HCT116 (cell line): ENCODE measurements around the gene MOCS2. TPM values are rescaled to one million over a fixed set of nuclear protein-coding genes. Genes with fewer than 3 reads are reported as not detected.

Source experiments
- ATAC-seq: fragments of 200-7000 bp; cut with Tn5 transposase; 2 replicates; pipeline ENCODE4 v1.9.1; 2020; ENCODE audit warnings: mild to moderate bottlenecking, moderate library complexity
- BruUV-seq: library from RNA; stranded (reverse); fragments of 400-500 nt; replicated peaks from 2 replicates; lab custom pipeline; 2021; lab: Mats Ljungman, UMichigan
- CTCF ChIA-PET: fragments of 300-600 bp; sonication (Branson Sonifier 250); formaldehyde crosslinking; loops from one replicate; lab custom pipeline; 2021; ENCODE audit warnings: antibody characterized with exemption; lab: Charles Lee
- POLR2A ChIA-PET: fragments of 300-600, 350-600 bp; sonication (Branson Sonifier 250); formaldehyde crosslinking; loops from one replicate; lab custom pipeline; 2021; ENCODE audit warnings: antibody characterized with exemption; lab: Charles Lee
- RAD21 ChIA-PET, 2 experiments: fragments of 300-600 bp; sonication (Branson Sonifier 250); formaldehyde crosslinking; loops; one replicate each; lab custom pipeline; 2023; ENCODE audit warnings: low total read pairs in 2 of 2; ENCODE audit not compliant: uncharacterized antibody in 2 of 2, unreplicated experiment in 2 of 2, low non-redundant PET in 1 of 2; lab: Charles Lee
- DNase-seq: peaks from one replicate; pipeline ENCODE4 v3.0.0-alpha.2; 2010; ENCODE audit warnings: low read depth, low spot score
- H2AFZ ChIP-seq: fragments of 200-600 bp; shearing (Covaris generic), sonication (generic); 2 replicates; pipeline ENCODE4 v1.6.1; 2017; ENCODE audit warnings: low read depth, mixed run types, mixed read lengths, antibody characterized with exemption, low read length; ENCODE audit not compliant: poor library complexity, severe bottlenecking
- H3K27ac ChIP-seq: 2 replicates; pipeline ENCODE4 v1.5.1; 2012; ENCODE audit warnings: low read depth, low read length
- H3K27me3 ChIP-seq: fragments of 200-600 bp; sonication (generic); 2 replicates; pipeline ENCODE4 v1.6.1; 2016; ENCODE audit warnings: mixed run types, low read length, mixed read lengths; ENCODE audit not compliant: insufficient read depth
- H3K36me3 ChIP-seq, 2 experiments: fragments of 200-500 bp in 1 of 2; fragments of 200-600 bp in 1 of 2; sonication (Bioruptor generic) in 1 of 2; sonication (generic) in 1 of 2; 2 replicates each; pipeline versions ENCODE4 v1.5.1 to v1.6.1; 2014 to 2016; ENCODE audit warnings: low read length in 2 of 2, inconsistent platforms in 1 of 2, mixed read lengths in 1 of 2, mixed run types in 1 of 2; ENCODE audit not compliant: insufficient read depth in 2 of 2, control insufficient read depth in 1 of 2
- H3K4me1 ChIP-seq, 2 experiments: fragments of 200-600 bp in 1 of 2; sonication (generic) in 1 of 2; 2 replicates each; pipeline versions ENCODE4 v1.5.1 to v1.6.1; 2012 to 2017; ENCODE audit warnings: low read length in 2 of 2, inconsistent platforms in 1 of 2, mild to moderate bottlenecking in 1 of 2, mixed read lengths in 1 of 2, mixed run types in 1 of 2, moderate library complexity in 1 of 2; ENCODE audit not compliant: insufficient read depth in 2 of 2, control insufficient read depth in 1 of 2
- H3K4me2 ChIP-seq: fragments of 200-600 bp; sonication (generic); 2 replicates; pipeline ENCODE4 v1.6.1; 2017; ENCODE audit warnings: mixed run types, low read length, mixed read lengths
- H3K4me3 ChIP-seq, 2 experiments: fragments of 200-600 bp in 1 of 2; sonication (generic) in 1 of 2; replicated peaks in 1 of 2; 2 replicates each; pipeline ENCODE4 v1.5.1; 2011 to 2016; ENCODE audit warnings: low read length in 2 of 2, control low read depth in 1 of 2, low read depth in 1 of 2, mild to moderate bottlenecking in 1 of 2, mixed read lengths in 1 of 2, mixed run types in 1 of 2
- H3K79me2 ChIP-seq: fragments of 200-600 bp; sonication (generic); 2 replicates; pipeline ENCODE4 v1.6.1; 2017; ENCODE audit warnings: mild to moderate bottlenecking, mixed run types, low read length, moderate library complexity, mixed read lengths; ENCODE audit not compliant: insufficient read depth
- H3K9ac ChIP-seq: fragments of 200-600 bp; sonication (generic); 2 replicates; pipeline ENCODE4 v1.6.1; 2016; ENCODE audit warnings: low read length, mixed read lengths
- H3K9me2 ChIP-seq: fragments of 200-600 bp; sonication (generic), shearing (Covaris generic); 2 replicates; pipeline ENCODE4 v1.6.1; 2017; ENCODE audit warnings: mixed run types, mild to moderate bottlenecking, moderate library complexity; ENCODE audit not compliant: insufficient read depth
- H3K9me3 ChIP-seq, 2 experiments: fragments of 200-500 bp in 1 of 2; fragments of 200-600 bp in 1 of 2; sonication (Bioruptor generic) in 1 of 2; sonication (generic) in 1 of 2; 2 replicates each; pipeline ENCODE4 v1.6.1; 2014 to 2017; ENCODE audit warnings: low read length in 2 of 2, mixed read lengths in 2 of 2, inconsistent platforms in 1 of 2, low read depth in 1 of 2, mild to moderate bottlenecking in 1 of 2, mixed run types in 1 of 2, moderate library complexity in 1 of 2; ENCODE audit not compliant: control insufficient read depth in 1 of 2, insufficient read depth in 1 of 2
- H4K20me1 ChIP-seq: fragments of 200-600 bp; sonication (generic), shearing (Covaris generic); 2 replicates; pipeline ENCODE4 v1.6.1; 2017; ENCODE audit warnings: mixed run types, mild to moderate bottlenecking, moderate library complexity; ENCODE audit not compliant: insufficient read depth
- CEBPB ChIP-seq: IDR thresholded peaks from 2 replicates; pipeline ENCODE4 v1.6.1; 2012; ENCODE audit warnings: low read depth
- EGR1 ChIP-seq: IDR thresholded peaks from 2 replicates; pipeline ENCODE4 v1.6.1; 2012; ENCODE audit warnings: low read depth
- EZH2 ChIP-seq: fragments of 200-600 bp; sonication (generic); IDR thresholded peaks from 2 replicates; pipeline ENCODE4 v1.6.1; 2017; ENCODE audit warnings: antibody characterized with exemption, mixed run types
- EZH2phosphoT487 ChIP-seq: fragments of 200-600 bp; IDR thresholded peaks from 2 replicates; pipeline ENCODE4 v1.6.1; 2018; ENCODE audit warnings: antibody characterized with exemption, borderline replicate concordance
- JUND ChIP-seq: IDR thresholded peaks from 2 replicates; pipeline ENCODE4 v1.6.1; 2012
- POLR2A ChIP-seq: IDR thresholded peaks from 2 replicates; pipeline ENCODE4 v1.7.0; 2011; ENCODE audit warnings: borderline replicate concordance; ENCODE audit not compliant: insufficient read depth, insufficient read length; ENCODE audit errors: extremely low read depth
- POLR2AphosphoS5 ChIP-seq: IDR thresholded peaks from 2 replicates; pipeline ENCODE4 v1.6.1; 2011; ENCODE audit warnings: mild to moderate bottlenecking, low read depth, low read length, moderate library complexity
- SIN3A ChIP-seq: IDR thresholded peaks from 2 replicates; pipeline ENCODE4 v1.6.1; 2012; ENCODE audit warnings: low read depth
- SRF ChIP-seq: IDR thresholded peaks from 2 replicates; pipeline ENCODE4 v1.6.1; 2012; ENCODE audit warnings: low read depth
- TCF7L2 ChIP-seq: IDR thresholded peaks from 2 replicates; pipeline ENCODE4 v1.7.0; 2011; ENCODE audit warnings: borderline replicate concordance, inconsistent platforms; ENCODE audit not compliant: insufficient read depth, insufficient read length; ENCODE audit errors: extremely low read depth
- YY1 ChIP-seq: IDR thresholded peaks from 2 replicates; pipeline ENCODE4 v1.6.1; 2011; ENCODE audit warnings: low read length, low read depth, moderate library complexity, mild to moderate bottlenecking; ENCODE audit not compliant: insufficient replicate concordance; ENCODE audit errors: extremely low read depth
- ZNF274 ChIP-seq: fragments of 200-500 bp; sonication (Bioruptor generic); IDR thresholded peaks from 2 replicates; pipeline ENCODE4 v1.6.1; 2014; ENCODE audit warnings: mild to moderate bottlenecking, low read depth, low read length, inconsistent platforms
- intact Hi-C: fragments of 100-400 bp; cut with micrococcal nuclease; formaldehyde crosslinking; loops from 2 replicates; pipeline ENCODE4 v1.10.0; 2022
- total RNA-seq: library from RNA; stranded (reverse); gene quantifications from one replicate; pipeline ENCODE4 v1.2.1, GENCODE V29; 2021; ENCODE audit not compliant: unreplicated experiment
- TF ChIP-seq, protein P1 (sequence below): IDR thresholded peaks from 2 replicates; pipeline ENCODE4 v1.6.1; 2012; ENCODE audit warnings: low read depth
- TF ChIP-seq, protein P2 (sequence below), 3 experiments: fragments of 200-600 bp in 1 of 3; sonication (generic) in 1 of 3; IDR thresholded peaks in 2 of 3; conservative IDR thresholded peaks in 1 of 3; 2 replicates each; pipeline ENCODE4 v1.5.1; 2012 to 2017; ENCODE audit warnings: low read depth in 2 of 3, low read length in 2 of 3, antibody characterized with exemption in 1 of 3, borderline replicate concordance in 1 of 3, control low read depth in 1 of 3, mild to moderate bottlenecking in 1 of 3, mixed read lengths in 1 of 3, mixed run types in 1 of 3, moderate library complexity in 1 of 3; ENCODE audit not compliant: insufficient read depth in 1 of 3
- TF ChIP-seq, protein P3 (sequence below): IDR thresholded peaks from 2 replicates; pipeline ENCODE4 v1.6.1; 2012
- TF ChIP-seq, protein P4 (sequence below): IDR thresholded peaks from 2 replicates; pipeline ENCODE4 v1.6.1; 2011; ENCODE audit warnings: mild to moderate bottlenecking, low read length, moderate library complexity; ENCODE audit not compliant: insufficient replicate concordance; ENCODE audit errors: extremely low read depth

MOCS2 gene
- total RNA-seq, 1 experiment from 2014 or later = 34.0 TPM

DNA sequence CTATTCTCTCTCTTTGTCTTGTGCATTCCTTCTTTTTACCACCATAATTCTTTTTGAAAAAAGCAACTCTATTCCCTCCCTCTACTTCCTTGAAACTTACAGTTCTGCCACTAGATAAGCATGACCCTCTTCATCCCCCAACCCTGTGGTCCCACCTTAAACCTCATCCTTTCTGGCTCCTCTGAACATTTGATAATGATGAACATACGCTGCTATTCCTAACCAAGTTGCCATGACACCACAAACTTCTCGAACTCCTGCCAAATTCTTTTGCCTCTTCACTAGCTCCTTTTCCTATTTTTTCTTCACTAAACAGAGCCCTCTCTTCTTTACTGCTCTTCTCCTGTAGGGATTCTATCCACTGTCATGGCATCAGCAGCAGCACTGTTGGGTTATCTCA is 57.1 kb downstream of the MOCS2 start (continued):
- TF ChIP-seq POLR2AphosphoS5 = no peak
- no peak for TF ChIP-seq TCF7L2
- TF ChIP-seq, protein P1, sequence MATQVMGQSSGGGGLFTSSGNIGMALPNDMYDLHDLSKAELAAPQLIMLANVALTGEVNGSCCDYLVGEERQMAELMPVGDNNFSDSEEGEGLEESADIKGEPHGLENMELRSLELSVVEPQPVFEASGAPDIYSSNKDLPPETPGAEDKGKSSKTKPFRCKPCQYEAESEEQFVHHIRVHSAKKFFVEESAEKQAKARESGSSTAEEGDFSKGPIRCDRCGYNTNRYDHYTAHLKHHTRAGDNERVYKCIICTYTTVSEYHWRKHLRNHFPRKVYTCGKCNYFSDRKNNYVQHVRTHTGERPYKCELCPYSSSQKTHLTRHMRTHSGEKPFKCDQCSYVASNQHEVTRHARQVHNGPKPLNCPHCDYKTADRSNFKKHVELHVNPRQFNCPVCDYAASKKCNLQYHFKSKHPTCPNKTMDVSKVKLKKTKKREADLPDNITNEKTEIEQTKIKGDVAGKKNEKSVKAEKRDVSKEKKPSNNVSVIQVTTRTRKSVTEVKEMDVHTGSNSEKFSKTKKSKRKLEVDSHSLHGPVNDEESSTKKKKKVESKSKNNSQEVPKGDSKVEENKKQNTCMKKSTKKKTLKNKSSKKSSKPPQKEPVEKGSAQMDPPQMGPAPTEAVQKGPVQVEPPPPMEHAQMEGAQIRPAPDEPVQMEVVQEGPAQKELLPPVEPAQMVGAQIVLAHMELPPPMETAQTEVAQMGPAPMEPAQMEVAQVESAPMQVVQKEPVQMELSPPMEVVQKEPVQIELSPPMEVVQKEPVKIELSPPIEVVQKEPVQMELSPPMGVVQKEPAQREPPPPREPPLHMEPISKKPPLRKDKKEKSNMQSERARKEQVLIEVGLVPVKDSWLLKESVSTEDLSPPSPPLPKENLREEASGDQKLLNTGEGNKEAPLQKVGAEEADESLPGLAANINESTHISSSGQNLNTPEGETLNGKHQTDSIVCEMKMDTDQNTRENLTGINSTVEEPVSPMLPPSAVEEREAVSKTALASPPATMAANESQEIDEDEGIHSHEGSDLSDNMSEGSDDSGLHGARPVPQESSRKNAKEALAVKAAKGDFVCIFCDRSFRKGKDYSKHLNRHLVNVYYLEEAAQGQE = no peak
- no peak for TF ChIP-seq YY1
- TF ChIP-seq EZH2 = no peak

DNA sequence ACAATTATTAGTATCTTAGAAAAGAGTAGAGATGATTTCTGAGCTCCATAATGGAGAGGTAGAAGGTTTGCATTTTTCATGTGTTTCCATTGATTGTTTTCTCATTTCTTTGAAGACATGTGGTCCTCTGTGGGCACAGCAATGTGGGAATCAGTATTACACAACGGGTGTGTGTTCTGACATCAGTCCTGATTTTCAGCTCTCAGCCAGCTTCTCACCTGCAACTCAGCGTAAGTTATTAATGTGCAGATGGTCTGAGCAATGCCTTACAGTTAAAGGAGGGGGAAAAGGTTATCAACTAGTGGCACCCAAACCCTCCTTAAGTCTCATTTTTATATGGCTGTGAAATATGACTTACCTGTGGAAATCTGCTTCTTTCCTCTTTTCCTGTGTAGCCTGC is 61.3 kb downstream of the MOCS2 start:
- ATAC-seq (no peak), DNase-seq (no peak)
- RAD21 ChIA-PET = no interaction called here
- Histone ChIP-seq H3K27ac (no peak overlapping the region), H3K4me2 (no peak overlapping the region), H3K9ac (no peak overlapping the region), H3K79me2 (no peaks in the 10 kb centered on the region), H3K4me3 (no peak overlapping the region), H3K4me1 (no peaks in the 10 kb centered on the region), H2AFZ (no peak overlapping the region), H4K20me1 (no peaks in the 10 kb centered on the region), H3K9me3 (no peaks in the 10 kb centered on the region), H3K36me3 (peaks cover 0 to 17% of the 10 kb centered on the region in 2 experiments; a peak in 1 of 4 replicates), H3K27me3 (no peaks in the 10 kb centered on the region), H3K9me2 (no peaks in the 10 kb centered on the region)
- POLR2A ChIA-PET = no interaction called here
- intact Hi-C loops = no loop called here
- TF ChIP-seq, protein P2, sequence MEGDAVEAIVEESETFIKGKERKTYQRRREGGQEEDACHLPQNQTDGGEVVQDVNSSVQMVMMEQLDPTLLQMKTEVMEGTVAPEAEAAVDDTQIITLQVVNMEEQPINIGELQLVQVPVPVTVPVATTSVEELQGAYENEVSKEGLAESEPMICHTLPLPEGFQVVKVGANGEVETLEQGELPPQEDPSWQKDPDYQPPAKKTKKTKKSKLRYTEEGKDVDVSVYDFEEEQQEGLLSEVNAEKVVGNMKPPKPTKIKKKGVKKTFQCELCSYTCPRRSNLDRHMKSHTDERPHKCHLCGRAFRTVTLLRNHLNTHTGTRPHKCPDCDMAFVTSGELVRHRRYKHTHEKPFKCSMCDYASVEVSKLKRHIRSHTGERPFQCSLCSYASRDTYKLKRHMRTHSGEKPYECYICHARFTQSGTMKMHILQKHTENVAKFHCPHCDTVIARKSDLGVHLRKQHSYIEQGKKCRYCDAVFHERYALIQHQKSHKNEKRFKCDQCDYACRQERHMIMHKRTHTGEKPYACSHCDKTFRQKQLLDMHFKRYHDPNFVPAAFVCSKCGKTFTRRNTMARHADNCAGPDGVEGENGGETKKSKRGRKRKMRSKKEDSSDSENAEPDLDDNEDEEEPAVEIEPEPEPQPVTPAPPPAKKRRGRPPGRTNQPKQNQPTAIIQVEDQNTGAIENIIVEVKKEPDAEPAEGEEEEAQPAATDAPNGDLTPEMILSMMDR (IDR thresholded peaks at IDR 0.05 in 2 of 3, conservative IDR thresholded peaks at IDR 0.05 in 1 of 3; ENCODE audit: borderline replicate concordance in 1 of 3, insufficient read depth in 1 of 3, low read depth in 2 of 3, low read length in 2 of 3) = no peak
- TF ChIP-seq SRF = no peak
- no peak for TF ChIP-seq ZNF274
- TF ChIP-seq POLR2AphosphoS5 = no peak
- TF ChIP-seq, protein P3, sequence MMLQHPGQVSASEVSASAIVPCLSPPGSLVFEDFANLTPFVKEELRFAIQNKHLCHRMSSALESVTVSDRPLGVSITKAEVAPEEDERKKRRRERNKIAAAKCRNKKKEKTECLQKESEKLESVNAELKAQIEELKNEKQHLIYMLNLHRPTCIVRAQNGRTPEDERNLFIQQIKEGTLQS = no peak
- TF ChIP-seq, protein P4, sequence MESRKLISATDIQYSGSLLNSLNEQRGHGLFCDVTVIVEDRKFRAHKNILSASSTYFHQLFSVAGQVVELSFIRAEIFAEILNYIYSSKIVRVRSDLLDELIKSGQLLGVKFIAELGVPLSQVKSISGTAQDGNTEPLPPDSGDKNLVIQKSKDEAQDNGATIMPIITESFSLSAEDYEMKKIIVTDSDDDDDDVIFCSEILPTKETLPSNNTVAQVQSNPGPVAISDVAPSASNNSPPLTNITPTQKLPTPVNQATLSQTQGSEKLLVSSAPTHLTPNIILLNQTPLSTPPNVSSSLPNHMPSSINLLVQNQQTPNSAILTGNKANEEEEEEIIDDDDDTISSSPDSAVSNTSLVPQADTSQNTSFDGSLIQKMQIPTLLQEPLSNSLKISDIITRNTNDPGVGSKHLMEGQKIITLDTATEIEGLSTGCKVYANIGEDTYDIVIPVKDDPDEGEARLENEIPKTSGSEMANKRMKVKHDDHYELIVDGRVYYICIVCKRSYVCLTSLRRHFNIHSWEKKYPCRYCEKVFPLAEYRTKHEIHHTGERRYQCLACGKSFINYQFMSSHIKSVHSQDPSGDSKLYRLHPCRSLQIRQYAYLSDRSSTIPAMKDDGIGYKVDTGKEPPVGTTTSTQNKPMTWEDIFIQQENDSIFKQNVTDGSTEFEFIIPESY = no peak
- TF ChIP-seq JUND = no peak
- TF ChIP-seq EGR1 = no peak
- no peak for TF ChIP-seq POLR2A
- TF ChIP-seq CEBPB = no peak
- TF ChIP-seq EZH2phosphoT487 = no peak
- TF ChIP-seq SIN3A = no peak
- CTCF ChIA-PET = interaction anchor here (0.8 kb wide), 1 partner anchor 13 kb away, joined by 4 read pairs; no protein-coding TSS in a partner anchor
- BruUV-seq = no TSS peak
